ENCODE results near the gene INVS.

Gene INVS

GRCh38 chr9:100269656-100270055 lies 170.6 kb downstream of the INVS start:
- Mint-ChIP-seq H3K27me3 (ENCODE audit: low read depth) (no peaks in the 10 kb centered on the region), H3K36me3 (ENCODE audit: low read depth) (peaks cover 8% of the 10 kb centered on the region), H3K4me3 (no peak overlapping the region), H3K9me3 (no peaks in the 10 kb centered on the region), H3K4me1 (ENCODE audit: low read depth) (no peaks in the 10 kb centered on the region), H3K27ac (no peak overlapping the region)

- Mint-ChIP-seq H3K27ac (no peak overlapping the region), H3K9me3 (no peaks in the 10 kb centered on the region), H3K4me1 (ENCODE audit: low read depth) (peaks cover 4% of the 10 kb centered on the region), H3K4me3 (no peak overlapping the region), H3K36me3 (ENCODE audit: low read depth) (peaks cover 13% of the 10 kb centered on the region), H3K27me3 (ENCODE audit: low read depth) (no peaks in the 10 kb centered on the region)
Measured at GRCh38 chr9:100277166-100277979, 178.3 kb downstream of the INVS start.

GRCh38 chr9:100281066-100281465 lies 182.0 kb downstream of the INVS start:
- Mint-ChIP-seq H3K27me3 (ENCODE audit: low read depth) (no peaks in the 10 kb centered on the region), H3K4me1 (ENCODE audit: low read depth) (peaks cover 4% of the 10 kb centered on the region), H3K27ac (no peak overlapping the region), H3K4me3 (no peak overlapping the region), H3K36me3 (ENCODE audit: low read depth) (peaks cover 26% of the 10 kb centered on the region), H3K9me3 (peaks cover 9% of the 10 kb centered on the region)

- Mint-ChIP-seq H3K27ac (no peak overlapping the region), H3K4me1 (ENCODE audit: low read depth) (peaks cover 3% of the 10 kb centered on the region), H3K4me3 (no peak overlapping the region), H3K9me3 (peaks cover 9% of the 10 kb centered on the region), H3K36me3 (ENCODE audit: low read depth) (peaks cover 30% of the 10 kb centered on the region), H3K27me3 (ENCODE audit: low read depth) (no peaks in the 10 kb centered on the region)
Measured at GRCh38 chr9:100281676-100282387, 182.8 kb downstream of the INVS start.

- no peaks in the 10 kb centered on the region for H3K27me3 Mint-ChIP-seq (ENCODE audit: low read depth)
- H3K4me1 Mint-ChIP-seq (ENCODE audit: low read depth), result peaks cover 2% of the 10 kb centered on the region
- H3K4me3 Mint-ChIP-seq, result no peak overlapping the region
- H3K9me3 Mint-ChIP-seq, result peaks cover 9% of the 10 kb centered on the region
- peaks cover 28% of the 10 kb centered on the region for H3K36me3 Mint-ChIP-seq (ENCODE audit: low read depth)
- H3K27ac Mint-ChIP-seq, result no peak overlapping the region
Measured at GRCh38 chr9:100282388-100282719, 183.3 kb downstream of the INVS start.

GRCh38 chr9:100284247-100284646 lies 185.2 kb downstream of the INVS start:
- peaks cover 17% of the 10 kb centered on the region for H3K9me3 Mint-ChIP-seq
- peaks cover 35% of the 10 kb centered on the region for H3K36me3 Mint-ChIP-seq (ENCODE audit: low read depth)
- H3K4me1 Mint-ChIP-seq (ENCODE audit: low read depth), result peaks cover 2% of the 10 kb centered on the region

GRCh38 chr9:100285080-100285479 lies 186.0 kb downstream of the INVS start:
- Mint-ChIP-seq H3K27me3 (ENCODE audit: low read depth) (no peaks in the 10 kb centered on the region), H3K4me1 (ENCODE audit: low read depth) (peaks cover 2% of the 10 kb centered on the region), H3K9me3 (peaks cover 19% of the 10 kb centered on the region), H3K4me3 (no peak overlapping the region), H3K27ac (no peak overlapping the region), H3K36me3 (ENCODE audit: low read depth) (peaks cover 42% of the 10 kb centered on the region)

More at GRCh38 chr9:100284247-100284646, 185.2 kb downstream of the INVS start:
- H3K27ac Mint-ChIP-seq, result no peak overlapping the region
- no peaks in the 10 kb centered on the region for H3K27me3 Mint-ChIP-seq (ENCODE audit: low read depth)
- H3K4me3 Mint-ChIP-seq, result no peak overlapping the region

- Mint-ChIP-seq H3K27ac (no peak overlapping the region), H3K27me3 (ENCODE audit: low read depth) (no peaks in the 10 kb centered on the region), H3K36me3 (ENCODE audit: low read depth) (peaks cover 43% of the 10 kb centered on the region), H3K9me3 (peaks cover 19% of the 10 kb centered on the region), H3K4me3 (no peak overlapping the region), H3K4me1 (ENCODE audit: low read depth) (peaks cover 2% of the 10 kb centered on the region)
Measured at GRCh38 chr9:100285601-100286000, 186.6 kb downstream of the INVS start.

- peaks cover 43% of the 10 kb centered on the region for H3K36me3 Mint-ChIP-seq (ENCODE audit: low read depth)
Measured at GRCh38 chr9:100286257-100286656, 187.2 kb downstream of the INVS start.

GRCh38 chr9:100287186-100287585 lies 188.1 kb downstream of the INVS start:
- H3K4me1 Mint-ChIP-seq (ENCODE audit: low read depth), result no peaks in the 10 kb centered on the region
- H3K9me3 Mint-ChIP-seq, result peaks cover 19% of the 10 kb centered on the region
- H3K36me3 Mint-ChIP-seq (ENCODE audit: low read depth), result peaks cover 49% of the 10 kb centered on the region
- no peaks in the 10 kb centered on the region for H3K27me3 Mint-ChIP-seq (ENCODE audit: low read depth)
- H3K27ac Mint-ChIP-seq, result no peak overlapping the region
- H3K4me3 Mint-ChIP-seq, result no peak overlapping the region

More at GRCh38 chr9:100286257-100286656, 187.2 kb downstream of the INVS start:
- Mint-ChIP-seq H3K4me3 (no peak overlapping the region), H3K9me3 (peaks cover 19% of the 10 kb centered on the region), H3K27me3 (ENCODE audit: low read depth) (no peaks in the 10 kb centered on the region), H3K27ac (no peak overlapping the region), H3K4me1 (ENCODE audit: low read depth) (peaks cover 2% of the 10 kb centered on the region)

- Mint-ChIP-seq H3K36me3 (ENCODE audit: low read depth) (peaks cover 35% of the 10 kb centered on the region), H3K27me3 (ENCODE audit: low read depth) (no peaks in the 10 kb centered on the region), H3K27ac (no peak overlapping the region), H3K9me3 (peaks cover 10% of the 10 kb centered on the region), H3K4me1 (ENCODE audit: low read depth) (no peaks in the 10 kb centered on the region), H3K4me3 (no peak overlapping the region)
Measured at GRCh38 chr9:100290714-100291113, 191.7 kb downstream of the INVS start.

GRCh38 chr9:100292414-100292813 lies 193.4 kb downstream of the INVS start:
- peaks cover 10% of the 10 kb centered on the region for H3K9me3 Mint-ChIP-seq
- H3K4me1 Mint-ChIP-seq (ENCODE audit: low read depth), result no peaks in the 10 kb centered on the region
- H3K27me3 Mint-ChIP-seq (ENCODE audit: low read depth), result no peaks in the 10 kb centered on the region
- H3K27ac Mint-ChIP-seq, result no peak overlapping the region
- H3K4me3 Mint-ChIP-seq, result no peak overlapping the region
- peaks cover 27% of the 10 kb centered on the region for H3K36me3 Mint-ChIP-seq (ENCODE audit: low read depth)

- Mint-ChIP-seq H3K27ac (no peak overlapping the region), H3K27me3 (ENCODE audit: low read depth) (no peaks in the 10 kb centered on the region), H3K9me3 (peaks cover under 1% of the 10 kb centered on the region), H3K4me1 (ENCODE audit: low read depth) (no peaks in the 10 kb centered on the region), H3K36me3 (ENCODE audit: low read depth) (peaks cover 29% of the 10 kb centered on the region), H3K4me3 (no peak overlapping the region)
Measured at GRCh38 chr9:100294341-100294740, 195.3 kb downstream of the INVS start.

- H3K27me3 Mint-ChIP-seq (ENCODE audit: low read depth), result no peaks in the 10 kb centered on the region
- peaks cover 28% of the 10 kb centered on the region for H3K36me3 Mint-ChIP-seq (ENCODE audit: low read depth)
Measured at GRCh38 chr9:100294806-100295205, 195.8 kb downstream of the INVS start.

GRCh38 chr9:100295240-100295639 lies 196.2 kb downstream of the INVS start:
- no peaks in the 10 kb centered on the region for H3K4me1 Mint-ChIP-seq (ENCODE audit: low read depth)
- H3K36me3 Mint-ChIP-seq (ENCODE audit: low read depth), result peaks cover 24% of the 10 kb centered on the region
- H3K27ac Mint-ChIP-seq, result no peak overlapping the region
- no peaks in the 10 kb centered on the region for H3K9me3 Mint-ChIP-seq
- no peak overlapping the region for H3K4me3 Mint-ChIP-seq
- H3K27me3 Mint-ChIP-seq (ENCODE audit: low read depth), result no peaks in the 10 kb centered on the region

More at GRCh38 chr9:100294806-100295205, 195.8 kb downstream of the INVS start:
- no peak overlapping the region for H3K4me3 Mint-ChIP-seq
- no peaks in the 10 kb centered on the region for H3K4me1 Mint-ChIP-seq (ENCODE audit: low read depth)
- no peak overlapping the region for H3K27ac Mint-ChIP-seq
- no peaks in the 10 kb centered on the region for H3K9me3 Mint-ChIP-seq

All from T-helper 1 cell treated with Interleukin-12 subunit alpha and Interleukin-12 subunit beta and Interleukin-4 antibody, amounts not matched to agents 30 μg/mL and 1 μg/mL, for 36 hours (primary cell).